ENCODE results near the gene ZNF343.

DNA sequence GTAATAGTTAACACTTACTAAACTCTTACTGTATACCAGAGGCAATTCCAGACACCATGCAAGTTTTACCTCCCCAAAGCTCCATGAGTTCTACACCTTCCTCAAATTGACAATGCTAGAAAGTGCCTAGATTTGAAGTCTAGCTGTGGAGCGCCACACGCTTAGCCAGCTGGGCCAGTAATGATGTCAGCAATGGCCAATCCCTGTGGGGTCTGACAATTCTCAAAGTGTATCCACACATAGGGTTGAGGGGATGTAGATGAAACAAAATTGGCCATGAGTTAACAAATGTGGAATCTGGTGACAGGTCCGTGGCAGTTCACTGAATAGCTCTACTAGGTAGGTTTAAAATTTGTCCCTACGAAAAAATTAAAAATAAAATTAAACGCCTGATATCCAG is 1.3 kb downstream of the ZNF343 start:
- TF ChIP-seq, protein P1, sequence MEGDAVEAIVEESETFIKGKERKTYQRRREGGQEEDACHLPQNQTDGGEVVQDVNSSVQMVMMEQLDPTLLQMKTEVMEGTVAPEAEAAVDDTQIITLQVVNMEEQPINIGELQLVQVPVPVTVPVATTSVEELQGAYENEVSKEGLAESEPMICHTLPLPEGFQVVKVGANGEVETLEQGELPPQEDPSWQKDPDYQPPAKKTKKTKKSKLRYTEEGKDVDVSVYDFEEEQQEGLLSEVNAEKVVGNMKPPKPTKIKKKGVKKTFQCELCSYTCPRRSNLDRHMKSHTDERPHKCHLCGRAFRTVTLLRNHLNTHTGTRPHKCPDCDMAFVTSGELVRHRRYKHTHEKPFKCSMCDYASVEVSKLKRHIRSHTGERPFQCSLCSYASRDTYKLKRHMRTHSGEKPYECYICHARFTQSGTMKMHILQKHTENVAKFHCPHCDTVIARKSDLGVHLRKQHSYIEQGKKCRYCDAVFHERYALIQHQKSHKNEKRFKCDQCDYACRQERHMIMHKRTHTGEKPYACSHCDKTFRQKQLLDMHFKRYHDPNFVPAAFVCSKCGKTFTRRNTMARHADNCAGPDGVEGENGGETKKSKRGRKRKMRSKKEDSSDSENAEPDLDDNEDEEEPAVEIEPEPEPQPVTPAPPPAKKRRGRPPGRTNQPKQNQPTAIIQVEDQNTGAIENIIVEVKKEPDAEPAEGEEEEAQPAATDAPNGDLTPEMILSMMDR (IDR thresholded peaks at IDR 0.05), result no peak
- TF ChIP-seq POLR2A (IDR thresholded peaks at IDR 0.05) (no peak), POLR2AphosphoS5 (IDR thresholded peaks at IDR 0.05) (no peak)
